ENCODE data around the gene CNOT6L.

- TF ChIP-seq CTCF (IDR thresholded peaks at IDR 0.05), result no peak
- no peak for TF ChIP-seq POLR2AphosphoS5 (IDR thresholded peaks at IDR 0.05; ENCODE audit: insufficient read depth in 1 of 2, low read depth in 1 of 2)
- TF ChIP-seq POLR2A (IDR thresholded peaks at IDR 0.05), result no peak
These were observed 60.4 kb downstream of the CNOT6L start for GRCh38 chr4:77758804-77759203.
